Caco-2 (cell line): ENCODE results near the gene TET3. TPM values are rescaled to one million over a fixed set of nuclear protein-coding genes. Genes with fewer than 3 reads are reported as not detected.

Experiments used
- BruUV-seq: library from RNA; stranded (reverse); fragments of 400-500 nt; replicated peaks from 2 replicates; lab custom pipeline; 2021; lab: Mats Ljungman, UMichigan
- CTCF ChIA-PET: fragments of 300-600 bp; sonication (Branson Sonifier 250); formaldehyde crosslinking; loops from one replicate; lab custom pipeline; 2022; ENCODE audit warnings: antibody characterized with exemption; lab: Charles Lee
- POLR2A ChIA-PET: fragments of 300-600 bp; sonication (Branson Sonifier 250); formaldehyde crosslinking; loops from one replicate; lab custom pipeline; 2022; ENCODE audit warnings: antibody characterized with exemption; lab: Charles Lee
- DNase-seq, 2 experiments: peaks; one replicate each; pipeline versions ENCODE4 v3.0.0 to v3.0.0-alpha.2; 2020 to 2022
- H3K27me3 ChIP-seq: replicated peaks from 2 replicates; pipeline ENCODE4 v1.6.0; 2011; ENCODE audit warnings: low read length; ENCODE audit not compliant: control insufficient read depth, insufficient read depth
- H3K36me3 ChIP-seq: 2 replicates; pipeline ENCODE4 v1.5.1; 2011; ENCODE audit warnings: low read length; ENCODE audit not compliant: control insufficient read depth, insufficient read depth
- H3K4me1 ChIP-seq: fragments of 250-450 bp; sonication (Bioruptor Pico); 2 replicates; pipeline ENCODE4 v1.5.1; 2020; ENCODE audit warnings: mild to moderate bottlenecking
- H3K4me3 ChIP-seq: 2 replicates; pipeline ENCODE4 v1.5.1; 2011; ENCODE audit warnings: low read depth, mild to moderate bottlenecking, control low read depth, low read length
- H3K9me3 ChIP-seq: fragments of 250-450 bp; sonication (Bioruptor Pico); 2 replicates; pipeline ENCODE4 v1.5.1; 2020; ENCODE audit warnings: mild to moderate bottlenecking, moderate library complexity
- H3K27ac Mint-ChIP-seq: one replicate; pipeline ENCODE4 v1.8.0; 2022; ENCODE audit warnings: mixed read lengths; ENCODE audit not compliant: unreplicated experiment
- H3K27me3 Mint-ChIP-seq: one replicate; pipeline ENCODE4 v1.8.0; 2022; ENCODE audit warnings: mixed read lengths; ENCODE audit not compliant: insufficient read depth, unreplicated experiment
- H3K36me3 Mint-ChIP-seq: one replicate; pipeline ENCODE4 v1.8.0; 2022; ENCODE audit warnings: mild to moderate bottlenecking, mixed read lengths; ENCODE audit not compliant: insufficient read depth, unreplicated experiment
- H3K4me1 Mint-ChIP-seq: one replicate; pipeline ENCODE4 v1.8.0; 2022; ENCODE audit warnings: low read depth, mixed read lengths; ENCODE audit not compliant: unreplicated experiment
- H3K4me3 Mint-ChIP-seq: one replicate; pipeline ENCODE4 v1.8.0; 2022; ENCODE audit warnings: mild to moderate bottlenecking, moderate library complexity, mixed read lengths; ENCODE audit not compliant: unreplicated experiment
- H3K9me3 Mint-ChIP-seq: one replicate; pipeline ENCODE4 v1.8.0; 2022; ENCODE audit warnings: mixed read lengths; ENCODE audit not compliant: unreplicated experiment
- intact Hi-C: fragments of 100-400 bp; cut with micrococcal nuclease; formaldehyde crosslinking; loops from one replicate; pipeline ENCODE4 v1.10.0; 2022; ENCODE audit not compliant: unreplicated experiment
- total RNA-seq: library from RNA; stranded (reverse); gene quantifications from 2 replicates; pipeline ENCODE4 v1.2.3, GENCODE V29; 2022
- TF ChIP-seq, protein P1 (sequence below), 2 experiments: fragments of 200-600 bp in 1 of 2; IDR thresholded peaks; 1 replicate in 1 of 2; 2 replicates in 1 of 2; pipeline versions ENCODE4 v1.5.1 to v1.8.0; 2011 to 2022; ENCODE audit warnings: antibody characterized with exemption in 1 of 2, control low read depth in 1 of 2, inconsistent platforms in 1 of 2, low read depth in 1 of 2, low read length in 1 of 2, mild to moderate bottlenecking in 1 of 2, moderate library complexity in 1 of 2; ENCODE audit not compliant: insufficient read depth in 1 of 2, severe bottlenecking in 1 of 2, unreplicated experiment in 1 of 2

Gene TET3
- total RNA-seq, 1 experiment from 2014 or later: 27.5 TPM

DNA sequence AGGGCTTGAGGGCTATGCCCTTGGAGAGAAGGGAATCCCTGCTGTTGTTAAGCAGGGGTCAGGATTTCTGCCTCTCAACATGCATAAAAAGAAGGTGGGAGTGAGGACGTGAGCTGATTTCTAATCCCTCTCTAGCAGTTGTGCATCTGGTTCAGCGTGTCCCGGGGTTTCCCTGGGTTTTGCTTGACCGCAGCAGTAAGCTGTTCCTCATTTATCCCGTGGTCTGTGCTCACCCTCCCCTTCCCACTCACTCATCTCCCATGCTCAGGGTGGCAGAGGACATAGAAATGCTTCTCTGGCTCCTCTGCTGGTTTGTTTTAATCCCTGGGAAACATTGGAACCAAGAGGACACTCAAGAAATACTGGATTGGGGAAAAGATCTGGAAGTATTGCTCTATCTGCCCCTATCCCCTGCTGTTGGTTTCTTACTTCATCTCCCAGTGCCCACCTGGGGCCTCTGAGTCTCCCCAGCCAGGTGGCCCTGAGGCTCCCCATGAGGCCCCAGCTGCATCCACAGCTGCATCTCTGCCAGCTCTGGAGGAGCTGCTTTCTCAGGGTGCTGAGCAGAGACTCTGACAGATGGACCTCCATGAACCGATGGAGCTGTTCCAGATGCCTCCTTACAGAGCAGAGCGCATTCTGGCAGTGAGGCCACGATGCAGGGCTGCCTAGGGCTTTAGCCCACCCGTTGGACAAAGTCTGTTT, 36.1 kb downstream of the TET3 start:
- Mint-ChIP-seq H3K27me3 (no peaks in the 10 kb centered on the region), H3K27ac (no peak overlapping the region), H3K36me3 (peaks cover 11% of the 10 kb centered on the region), H3K9me3 (no peaks in the 10 kb centered on the region), H3K4me1 (no peaks in the 10 kb centered on the region), H3K4me3 (no peak overlapping the region)
- TF ChIP-seq, protein P1, sequence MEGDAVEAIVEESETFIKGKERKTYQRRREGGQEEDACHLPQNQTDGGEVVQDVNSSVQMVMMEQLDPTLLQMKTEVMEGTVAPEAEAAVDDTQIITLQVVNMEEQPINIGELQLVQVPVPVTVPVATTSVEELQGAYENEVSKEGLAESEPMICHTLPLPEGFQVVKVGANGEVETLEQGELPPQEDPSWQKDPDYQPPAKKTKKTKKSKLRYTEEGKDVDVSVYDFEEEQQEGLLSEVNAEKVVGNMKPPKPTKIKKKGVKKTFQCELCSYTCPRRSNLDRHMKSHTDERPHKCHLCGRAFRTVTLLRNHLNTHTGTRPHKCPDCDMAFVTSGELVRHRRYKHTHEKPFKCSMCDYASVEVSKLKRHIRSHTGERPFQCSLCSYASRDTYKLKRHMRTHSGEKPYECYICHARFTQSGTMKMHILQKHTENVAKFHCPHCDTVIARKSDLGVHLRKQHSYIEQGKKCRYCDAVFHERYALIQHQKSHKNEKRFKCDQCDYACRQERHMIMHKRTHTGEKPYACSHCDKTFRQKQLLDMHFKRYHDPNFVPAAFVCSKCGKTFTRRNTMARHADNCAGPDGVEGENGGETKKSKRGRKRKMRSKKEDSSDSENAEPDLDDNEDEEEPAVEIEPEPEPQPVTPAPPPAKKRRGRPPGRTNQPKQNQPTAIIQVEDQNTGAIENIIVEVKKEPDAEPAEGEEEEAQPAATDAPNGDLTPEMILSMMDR (IDR thresholded peaks at IDR 0.05; ENCODE audit: insufficient read depth in 1 of 2, low read depth in 1 of 2, low read length in 1 of 2, severe bottlenecking in 1 of 2, unreplicated experiment in 1 of 2): no peak
- Histone ChIP-seq H3K4me1 (no peaks in the 10 kb centered on the region), H3K9me3 (no peaks in the 10 kb centered on the region; the same call in 1 of the 2 replicates), H3K4me3 (no peak overlapping the region), H3K36me3 (no peaks in the 10 kb centered on the region; the same call in 1 of the 2 replicates), H3K27me3 (no peaks in the 10 kb centered on the region)
- POLR2A ChIA-PET: interaction anchor here (0.6 kb wide), 1 partner anchor 67 kb away, joined by 3 read pairs; no protein-coding TSS in a partner anchor
- no TSS peak for BruUV-seq
- DNase-seq: no peak
- CTCF ChIA-PET: no interaction called here
- intact Hi-C loops: no loop called here

DNA sequence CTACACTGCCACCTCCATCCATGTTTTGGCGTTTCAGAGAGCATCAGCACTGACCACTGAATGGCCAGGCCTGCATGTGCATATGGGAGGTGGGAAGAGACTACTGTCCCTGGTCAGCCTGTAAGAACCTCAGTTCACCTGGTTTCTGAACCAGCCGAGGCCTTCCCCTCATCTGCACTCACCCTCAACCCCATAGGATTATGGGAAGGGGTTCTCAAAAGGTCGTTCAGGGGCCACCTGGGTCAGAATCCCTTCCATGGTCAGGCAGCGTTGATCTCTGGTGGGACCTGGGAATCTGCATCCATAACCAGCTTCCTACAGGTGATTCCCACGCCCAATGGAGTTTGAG, 36.7 kb downstream of the TET3 start:
- no TSS peak for BruUV-seq
- TF ChIP-seq, protein P1 (IDR thresholded peaks at IDR 0.05; ENCODE audit: insufficient read depth in 1 of 2, low read depth in 1 of 2, low read length in 1 of 2, severe bottlenecking in 1 of 2, unreplicated experiment in 1 of 2): no peak
- ChIA-PET CTCF (no interaction called here), POLR2A (no interaction called here)
- no peaks in the 10 kb centered on the region; the same call in 1 of the 2 replicates for H3K36me3 ChIP-seq
- H3K4me1 ChIP-seq: no peaks in the 10 kb centered on the region
- no peaks in the 10 kb centered on the region for H3K27me3 Mint-ChIP-seq
- no peaks in the 10 kb centered on the region for H3K9me3 ChIP-seq
- peaks cover 11% of the 10 kb centered on the region for H3K36me3 Mint-ChIP-seq
- no peak for DNase-seq
- H3K27me3 ChIP-seq: no peaks in the 10 kb centered on the region
- no peak overlapping the region for H3K4me3 ChIP-seq
- no peaks in the 10 kb centered on the region for H3K4me1 Mint-ChIP-seq
- no peak overlapping the region for H3K4me3 Mint-ChIP-seq
- no peaks in the 10 kb centered on the region for H3K9me3 Mint-ChIP-seq
- intact Hi-C loops: no loop called here
- no peak overlapping the region for H3K27ac Mint-ChIP-seq

- Mint-ChIP-seq H3K27me3 (no peaks in the 10 kb centered on the region), H3K36me3 (peaks cover 8% of the 10 kb centered on the region), H3K9me3 (peaks cover 8% of the 10 kb centered on the region), H3K4me1 (no peaks in the 10 kb centered on the region), H3K4me3 (no peak overlapping the region), H3K27ac (no peak overlapping the region)
- no peaks in the 10 kb centered on the region for H3K4me1 ChIP-seq
- intact Hi-C loops: no loop called here
- CTCF ChIA-PET: no interaction called here
- no peak for DNase-seq
- BruUV-seq: no TSS peak
- TF ChIP-seq, protein P1 (IDR thresholded peaks at IDR 0.05; ENCODE audit: insufficient read depth in 1 of 2, low read depth in 1 of 2, low read length in 1 of 2, severe bottlenecking in 1 of 2, unreplicated experiment in 1 of 2): no peak
- no peaks in the 10 kb centered on the region for H3K27me3 ChIP-seq
- no peak overlapping the region for H3K4me3 ChIP-seq
- H3K36me3 ChIP-seq: no peaks in the 10 kb centered on the region; the same call in 1 of the 2 replicates
- no peaks in the 10 kb centered on the region for H3K9me3 ChIP-seq
- POLR2A ChIA-PET: no interaction called here
These were observed 39.5 kb downstream of the TET3 start for GRCh38 chr2:74024216-74024615.
